ENCODE results near the gene MCRIP2.
"Not testable (repeated sequence)": the region's sequence is repeated elsewhere in the genome, so short reads cannot be mapped to it uniquely, and the experiment has no call there.

The MCRIP2 gene

GRCh38 chr16:680967-681745 is 39.5 kb downstream of the MCRIP2 start:
- DNase-seq (ENCODE audit: low spot score): peak; percentile 54

GRCh38 chr16:681746-682427 is 40.3 kb downstream of the MCRIP2 start:
- no peak for DNase-seq (ENCODE audit: low spot score)

GRCh38 chr16:682493-683395 is 41.1 kb downstream of the MCRIP2 start:
- DNase-seq (ENCODE audit: low spot score): no peak

GRCh38 chr16:683396-684070 is 41.9 kb downstream of the MCRIP2 start:
- DNase-seq (ENCODE audit: low spot score): no peak

- DNase-seq (ENCODE audit: low spot score): peak; percentile 95
These were observed 42.6 kb downstream of the MCRIP2 start, which contains the start of gene JMJD8 for GRCh38 chr16:684071-684794. Gene JMJD8, minus strand, starts transcription at chr16:684334. Its CDS starts 15 bp downstream, at chr16:684319.

- DNase-seq (ENCODE audit: low spot score): peak; percentile 88
These were observed 43.5 kb downstream of the MCRIP2 start for GRCh38 chr16:684961-685696.

GRCh38 chr16:685967-686366 is 44.3 kb downstream of the MCRIP2 start:
- peak; percentile 63 for DNase-seq (ENCODE audit: low spot score)

- DNase-seq (ENCODE audit: low spot score): no peak
These were observed 45.0 kb downstream of the MCRIP2 start for GRCh38 chr16:686459-687260.

GRCh38 chr16:687499-687898 is 45.9 kb downstream of the MCRIP2 start:
- DNase-seq (ENCODE audit: low spot score): no peak

GRCh38 chr16:689175-689897 is 47.7 kb downstream of the MCRIP2 start:
- no peak for DNase-seq (ENCODE audit: low spot score)

- DNase-seq (ENCODE audit: low spot score): not testable (repeated sequence)
These were observed 49.6 kb downstream of the MCRIP2 start for GRCh38 chr16:691242-691641.

GRCh38 chr16:692356-693108 is 50.9 kb downstream of the MCRIP2 start:
- no peak for DNase-seq (ENCODE audit: low spot score)

GRCh38 chr16:693364-693763 is 51.7 kb downstream of the MCRIP2 start:
- DNase-seq (ENCODE audit: low spot score): no peak

GRCh38 chr16:693766-694165 is 52.1 kb downstream of the MCRIP2 start:
- DNase-seq (ENCODE audit: low spot score): no peak

- no peak for DNase-seq (ENCODE audit: low spot score)
These were observed 52.7 kb downstream of the MCRIP2 start for GRCh38 chr16:694187-694862.

GRCh38 chr16:694863-695354 is 53.3 kb downstream of the MCRIP2 start:
- DNase-seq (ENCODE audit: low spot score): no peak

GRCh38 chr16:695355-696089 is 53.9 kb downstream of the MCRIP2 start:
- peak; percentile 90 for DNase-seq (ENCODE audit: low spot score)

Data from SW480 (cell line).